OCI-LY7 (cell line): ENCODE results near the gene MACROD2. TPM values are rescaled to one million over a fixed set of nuclear protein-coding genes. Genes with fewer than 3 reads are reported as not detected.
A peak's percentile ranks its signal among the peaks of the same experiment; 100 is the strongest.

Experiments
- Bru-seq: library from RNA; stranded (reverse); fragments of 400-500 nt; gene quantifications from one replicate; lab custom pipeline; 2021; lab: Mats Ljungman, UMichigan
- BruChase-seq, 2 experiments: library from RNA; stranded (reverse); fragments of 400-500 nt; gene quantifications; one replicate each; lab custom pipeline; 2021; lab: Mats Ljungman, UMichigan
- BruUV-seq: library from RNA; stranded (reverse); fragments of 400-500 nt; replicated peaks from 2 replicates; lab custom pipeline; 2021; lab: Mats Ljungman, UMichigan
- CTCF ChIA-PET: fragments of 300-600 bp; sonication (Branson Sonifier 250); formaldehyde crosslinking; loops from one replicate; lab custom pipeline; 2022; ENCODE audit warnings: antibody characterized with exemption; ENCODE audit not compliant: unreplicated experiment; lab: Charles Lee
- POLR2A ChIA-PET: fragments of 300-600 bp; sonication (Branson Sonifier 250); formaldehyde crosslinking; loops from one replicate; lab custom pipeline; 2022; ENCODE audit warnings: antibody characterized with exemption; lab: Charles Lee
- DNase-seq: peaks from one replicate; pipeline ENCODE4 v3.0.0-alpha.2; 2015; ENCODE audit warnings: low spot score
- H2AFZ ChIP-seq: fragments of 200-600 bp; sonication (generic), shearing (Covaris generic); 2 replicates; pipeline ENCODE4 v1.6.1; 2014; ENCODE audit warnings: mild to moderate bottlenecking, antibody characterized with exemption, low read length, moderate library complexity
- H3K27ac ChIP-seq: fragments of 200-600 bp; sonication (generic); 2 replicates; pipeline ENCODE4 v1.5.1; 2014; ENCODE audit warnings: mixed run types, low read depth, mild to moderate bottlenecking, moderate library complexity, low read length, inconsistent platforms; ENCODE audit not compliant: poor library complexity, severe bottlenecking
- H3K36me3 ChIP-seq: fragments of 200-600 bp; sonication (generic); 2 replicates; pipeline ENCODE4 v1.6.1; 2014; ENCODE audit warnings: mild to moderate bottlenecking, antibody characterized with exemption, low read length, moderate library complexity, mixed read lengths; ENCODE audit not compliant: insufficient read depth
- H3K4me1 ChIP-seq: fragments of 200-600 bp; sonication (generic); 2 replicates; pipeline ENCODE4 v1.5.1; 2014; ENCODE audit warnings: mild to moderate bottlenecking, low read length; ENCODE audit not compliant: insufficient read depth, poor library complexity, severe bottlenecking
- H3K4me2 ChIP-seq: fragments of 200-600 bp; sonication (generic); 2 replicates; pipeline ENCODE4 v1.6.1; 2014; ENCODE audit warnings: mild to moderate bottlenecking, low read length
- H3K4me3 ChIP-seq: fragments of 200-600 bp; sonication (generic); 2 replicates; pipeline ENCODE4 v1.5.1; 2014; ENCODE audit warnings: mild to moderate bottlenecking, low read depth, low read length; ENCODE audit not compliant: poor library complexity, severe bottlenecking
- H3K79me2 ChIP-seq: fragments of 200-600 bp; sonication (generic); 2 replicates; pipeline ENCODE4 v1.6.1; 2016; ENCODE audit warnings: low read depth, mild to moderate bottlenecking, low read length, moderate library complexity, mixed read lengths; ENCODE audit not compliant: insufficient read depth
- H3K9me2 ChIP-seq: fragments of 200-600 bp; sonication (generic); 2 replicates; pipeline ENCODE4 v1.6.1; 2016; ENCODE audit warnings: mild to moderate bottlenecking, low read length, mixed read lengths; ENCODE audit not compliant: insufficient read depth
- H3K9me3 ChIP-seq: fragments of 200-600 bp; sonication (generic); 2 replicates; pipeline ENCODE4 v1.6.1; 2014; ENCODE audit warnings: mild to moderate bottlenecking, mixed run types, low read length, mixed read lengths
- H4K20me1 ChIP-seq: fragments of 200-600 bp; sonication (generic); 2 replicates; pipeline ENCODE4 v1.6.1; 2014; ENCODE audit warnings: mild to moderate bottlenecking, antibody characterized with exemption, low read length, moderate library complexity, mixed read lengths; ENCODE audit not compliant: insufficient read depth
- CTCF ChIP-seq: fragments of 200-600 bp; sonication (generic); conservative IDR thresholded peaks from 2 replicates; pipeline ENCODE4 v1.5.1; 2014; ENCODE audit warnings: mild to moderate bottlenecking, antibody characterized with exemption, low read length, moderate library complexity, mixed read lengths
- EZH2phosphoT487 ChIP-seq: fragments of 200-600 bp; sonication (generic); IDR thresholded peaks from 2 replicates; pipeline ENCODE4 v1.6.1; 2018; ENCODE audit warnings: low read depth, borderline replicate concordance, mild to moderate bottlenecking, mixed run types, antibody characterized with exemption, low read length, moderate library complexity, mixed read lengths
- intact Hi-C: fragments of 100-400 bp; cut with micrococcal nuclease; formaldehyde crosslinking; loops from one replicate; pipeline ENCODE4 v1.10.0; 2022; ENCODE audit not compliant: unreplicated experiment
- long read RNA-seq: library from polyadenylated mRNA; stranded (forward); transcript quantifications from one replicate; pipeline ENCODE4 v2.0.0, GENCODE V29; 2022
- total RNA-seq, 2 experiments: library from RNA; depleted of rRNA in 1 of 2; stranded (reverse); fragments of >200 nt in 1 of 2; shearing (Covaris generic) in 1 of 2; gene quantifications; 2 replicates each; pipeline ENCODE4 v1.2.3, GENCODE V29; 2014 to 2022

MACROD2 gene
- 0.09 TPM in 1 of 2 replicates, not detected in the other for total RNA-seq (2014; rRNA removed; shearing (Covaris generic))
- total RNA-seq (2022), result 4.5 and 6.4 TPM in 2 replicates
- Bru-seq, nascent RNA, result percentile 19 among the genes with signal in this experiment
- percentile 17 among the genes with signal in this experiment for BruChase-seq, experiment 1, labeled RNA remaining after a 6-hour chase
- percentile 16 among the genes with signal in this experiment for BruChase-seq, experiment 2, labeled RNA remaining after a 2-hour chase
- long read RNA-seq, partial matches to known transcripts, result 0 of 6 reads
- long read RNA-seq, other reads (novel, unspliced or antisense), result 6 of 6 reads

GRCh38 chr20:13995086-13995665, at the start of gene MACROD2:
TSS of gene MACROD2 (plus strand) at chr20:13995516.
- H3K9me2 ChIP-seq, result no peaks in the 10 kb centered on the region
- no TSS peak for BruUV-seq
- H3K4me1 ChIP-seq, result no peaks in the 10 kb centered on the region
- no peak within 1 kb of the TSS for H2AFZ ChIP-seq
- ChIA-PET CTCF (no interaction called here), POLR2A (no interaction called here)
- no peak within 1 kb of the TSS for H3K27ac ChIP-seq
- no peaks in the 10 kb centered on the region for H3K79me2 ChIP-seq
- no peak for TF ChIP-seq EZH2phosphoT487
- TF ChIP-seq CTCF, result no peak
- H4K20me1 ChIP-seq, result no peaks in the 10 kb centered on the region
- peaks cover 8% of the 10 kb centered on the region; the same call in 1 of the 2 replicates for H3K9me3 ChIP-seq
- H3K4me2 ChIP-seq, result no peak within 1 kb of the TSS
- no peaks in the 10 kb centered on the region for H3K36me3 ChIP-seq
- DNase-seq, result no peak
- intact Hi-C loops, result no loop called here
- no peak within 1 kb of the TSS for H3K4me3 ChIP-seq

GRCh38 chr20:13947719-13948118, 47.6 kb upstream of the MACROD2 start:
- intact Hi-C loops, result no loop called here
- Histone ChIP-seq H3K27ac (no peak overlapping the region), H3K79me2 (no peaks in the 10 kb centered on the region), H2AFZ (no peak overlapping the region), H3K4me1 (no peaks in the 10 kb centered on the region), H3K36me3 (no peaks in the 10 kb centered on the region), H3K9me3 (no peaks in the 10 kb centered on the region), H3K9me2 (no peaks in the 10 kb centered on the region), H3K4me3 (no peak overlapping the region), H3K4me2 (no peak overlapping the region), H4K20me1 (no peaks in the 10 kb centered on the region)
- no TSS peak for BruUV-seq
- no peak for TF ChIP-seq EZH2phosphoT487
- no peak for TF ChIP-seq CTCF
- POLR2A ChIA-PET, result no interaction called here
- no peak for DNase-seq
- CTCF ChIA-PET, result no interaction called here

- no peaks in the 10 kb centered on the region for H4K20me1 ChIP-seq
- ChIA-PET CTCF (no interaction called here), POLR2A (interaction anchor here (0.6 to 1.1 kb wide), 2 partner anchors 38 to 134 kb away, joined by 3 to 4 read pairs; no protein-coding TSS in a partner anchor)
- no peaks in the 10 kb centered on the region for H3K36me3 ChIP-seq
- H3K4me1 ChIP-seq, result no peaks in the 10 kb centered on the region
- no peak overlapping the region for H3K4me3 ChIP-seq
- no peak overlapping the region for H3K4me2 ChIP-seq
- no peaks in the 10 kb centered on the region for H3K79me2 ChIP-seq
- no peaks in the 10 kb centered on the region for H3K9me2 ChIP-seq
- DNase-seq, result no peak
- BruUV-seq, result no TSS peak
- intact Hi-C loops, result no loop called here
- TF ChIP-seq CTCF, result peak; percentile 61
- no peak for TF ChIP-seq EZH2phosphoT487
- no peak overlapping the region for H2AFZ ChIP-seq
- no peaks in the 10 kb centered on the region for H3K9me3 ChIP-seq
- no peak overlapping the region for H3K27ac ChIP-seq
Measured at GRCh38 chr20:13953227-13953626, 42.1 kb upstream of the MACROD2 start.
